ENCODE results near the gene SSC5D.

Gene SSC5D

DNA sequence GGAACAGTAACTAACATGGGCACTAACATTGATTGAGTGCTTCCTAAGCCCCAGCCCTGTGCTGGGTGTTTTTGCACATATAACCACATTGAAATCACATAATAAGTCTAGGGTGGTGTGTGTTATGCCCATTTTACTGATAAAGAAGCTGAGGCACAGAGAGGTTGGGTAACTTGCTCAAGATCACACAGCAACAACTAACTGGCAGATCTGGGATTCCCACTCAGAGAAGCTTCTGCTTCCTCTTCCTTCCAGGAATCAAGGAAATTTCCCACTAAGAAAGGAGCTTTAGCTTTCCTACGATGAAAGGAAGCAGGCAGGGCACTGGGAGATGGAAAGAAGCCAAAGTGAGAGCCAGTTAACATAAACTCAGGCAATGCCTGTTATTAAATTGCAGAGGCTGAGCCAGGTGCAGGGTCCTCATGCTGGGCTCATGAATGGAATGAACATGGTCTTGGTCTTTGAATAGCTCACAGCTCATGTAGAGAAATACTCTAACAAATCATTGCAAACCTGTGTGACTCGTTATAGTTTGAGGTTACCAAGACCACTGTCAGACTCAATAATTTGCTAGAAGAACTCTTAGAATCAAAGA lies 10.1 kb downstream of the SSC5D start:
- no peak for FAIRE-seq
- no peak for DNase-seq (ENCODE audit: insufficient read length, low spot score)
- TF ChIP-seq POLR2A (IDR thresholded peaks at IDR 0.05; ENCODE audit: low read depth, low read length) (no peak), SPI1 (IDR thresholded peaks at IDR 0.05; ENCODE audit: low read depth, low read length) (no peak), POLR2AphosphoS5 (IDR thresholded peaks at IDR 0.05; ENCODE audit: low read depth, low read length) (no peak), POU2F2 (IDR thresholded peaks at IDR 0.05; ENCODE audit: low read depth, low read length) (no peak), PAX5 (IDR thresholded peaks at IDR 0.05; ENCODE audit: insufficient read depth, low read length, severe bottlenecking) (no peak), TAF1 (IDR thresholded peaks at IDR 0.05; ENCODE audit: low read depth, low read length) (no peak)

- TF ChIP-seq TAF1 (IDR thresholded peaks at IDR 0.05; ENCODE audit: low read depth, low read length) (no peak), PAX5 (IDR thresholded peaks at IDR 0.05; ENCODE audit: insufficient read depth, low read length, severe bottlenecking) (no peak), POLR2A (IDR thresholded peaks at IDR 0.05; ENCODE audit: low read depth, low read length) (no peak), POLR2AphosphoS5 (IDR thresholded peaks at IDR 0.05; ENCODE audit: low read depth, low read length) (no peak), SPI1 (IDR thresholded peaks at IDR 0.05; ENCODE audit: low read depth, low read length) (no peak), POU2F2 (IDR thresholded peaks at IDR 0.05; ENCODE audit: low read depth, low read length) (no peak)
- no peak for FAIRE-seq
- DNase-seq (ENCODE audit: insufficient read length, low spot score) = no peak
These were observed 12.2 kb downstream of the SSC5D start for GRCh38 chr19:55500368-55500952.

DNA sequence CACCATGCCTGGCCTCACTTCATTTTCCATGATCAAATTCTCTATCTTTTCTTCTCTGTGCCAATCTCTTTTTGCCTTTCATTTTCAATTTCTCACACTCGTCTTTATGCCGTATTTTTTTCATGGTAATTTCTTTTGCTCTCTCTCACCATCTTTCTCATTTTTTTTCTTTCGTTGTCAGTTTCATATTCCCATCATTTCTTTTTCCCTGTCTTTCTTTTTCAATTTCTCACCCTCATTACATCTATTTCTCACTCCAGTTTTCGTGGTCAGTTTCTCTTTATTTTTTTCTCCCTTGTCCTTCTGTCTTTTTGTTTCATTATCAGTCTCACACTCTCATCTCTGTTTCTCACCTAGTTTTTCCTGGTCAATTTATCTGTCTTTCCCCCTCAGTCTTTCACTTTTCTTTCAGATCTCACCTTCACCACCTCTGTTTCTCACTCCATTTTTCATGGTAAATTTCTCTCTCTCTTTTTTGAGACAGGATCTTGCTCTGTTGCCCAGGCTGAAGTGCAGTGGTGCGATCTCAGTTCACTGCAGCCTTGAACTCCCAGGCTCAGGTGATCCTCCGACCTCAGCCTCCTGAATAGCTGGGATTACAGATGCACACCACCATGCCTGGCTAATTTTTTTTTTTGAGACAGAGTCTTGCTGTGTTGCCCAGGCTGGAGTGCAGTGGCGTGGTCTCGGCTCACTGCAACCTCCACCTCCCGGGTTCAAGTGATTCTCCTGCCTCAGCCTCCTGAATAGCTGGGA lies 14.1 kb downstream of the SSC5D start:
- TF ChIP-seq PAX5 (IDR thresholded peaks at IDR 0.05; ENCODE audit: insufficient read depth, low read length, severe bottlenecking) (no peak), POLR2A (IDR thresholded peaks at IDR 0.05; ENCODE audit: low read depth, low read length) (no peak), TAF1 (IDR thresholded peaks at IDR 0.05; ENCODE audit: low read depth, low read length) (no peak), SPI1 (IDR thresholded peaks at IDR 0.05; ENCODE audit: low read depth, low read length) (no peak), POU2F2 (IDR thresholded peaks at IDR 0.05; ENCODE audit: low read depth, low read length) (no peak)
- no peak for DNase-seq (ENCODE audit: insufficient read length, low spot score)
- no peak for FAIRE-seq

GRCh38 chr19:55503157-55503501 lies 14.9 kb downstream of the SSC5D start:
- FAIRE-seq (no peak), DNase-seq (ENCODE audit: insufficient read length, low spot score) (no peak)
- TF ChIP-seq POLR2AphosphoS5 (IDR thresholded peaks at IDR 0.05; ENCODE audit: low read depth, low read length) = no peak
- TF ChIP-seq TAF1 (IDR thresholded peaks at IDR 0.05; ENCODE audit: low read depth, low read length) = no peak
- no peak for TF ChIP-seq PAX5 (IDR thresholded peaks at IDR 0.05; ENCODE audit: insufficient read depth, low read length, severe bottlenecking)
- TF ChIP-seq POLR2A (IDR thresholded peaks at IDR 0.05; ENCODE audit: low read depth, low read length) = no peak
- no peak for TF ChIP-seq POU2F2 (IDR thresholded peaks at IDR 0.05; ENCODE audit: low read depth, low read length)
- TF ChIP-seq SPI1 (IDR thresholded peaks at IDR 0.05; ENCODE audit: low read depth, low read length) = no peak

DNA sequence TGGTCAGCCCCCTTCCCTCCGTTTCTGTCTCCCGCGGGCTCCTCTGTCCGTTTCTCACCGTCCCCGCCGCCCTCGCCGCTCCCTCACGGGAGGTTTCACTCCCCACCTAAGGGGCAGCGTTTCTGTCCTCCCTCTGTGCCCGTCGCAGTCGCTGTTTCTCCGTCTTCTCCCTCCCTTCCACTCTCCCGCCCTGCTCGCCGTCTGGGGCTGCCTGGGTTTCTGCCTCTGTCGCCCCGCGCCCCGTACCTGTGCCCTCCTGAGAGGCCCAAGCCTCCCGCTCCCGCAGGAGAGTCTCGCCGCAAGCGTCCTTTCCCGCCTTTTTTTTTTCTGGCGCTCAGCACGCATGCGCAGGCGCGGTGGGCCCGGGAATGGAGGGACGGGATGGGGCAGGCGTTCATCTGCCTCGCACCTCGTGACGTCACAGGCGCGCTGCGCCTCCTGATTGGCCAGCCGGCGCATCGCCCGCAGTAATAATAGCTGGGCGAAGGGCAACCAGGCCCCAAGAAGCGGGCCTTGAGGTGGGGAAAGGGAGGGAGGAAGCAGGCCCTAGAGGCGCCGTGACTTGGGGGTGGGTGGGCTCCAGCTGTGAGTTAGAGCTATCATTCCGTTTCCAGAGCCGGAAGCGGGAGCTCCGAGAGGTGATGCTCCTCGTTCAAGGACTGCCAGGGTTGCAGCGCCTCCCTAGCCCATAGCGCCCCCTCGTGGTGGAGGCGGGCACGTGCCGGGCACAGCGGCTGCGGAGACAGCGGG lies 15.4 kb downstream of the SSC5D start:
- peak; percentile 100 for FAIRE-seq
- no peak for TF ChIP-seq POLR2A (IDR thresholded peaks at IDR 0.05; ENCODE audit: low read depth, low read length)
- peak; percentile 23; the same call in 1 of the 2 replicates for TF ChIP-seq POU2F2 (IDR thresholded peaks at IDR 0.05; ENCODE audit: low read depth, low read length)
- peak; percentile 99 for DNase-seq (ENCODE audit: insufficient read length, low spot score)

DNA sequence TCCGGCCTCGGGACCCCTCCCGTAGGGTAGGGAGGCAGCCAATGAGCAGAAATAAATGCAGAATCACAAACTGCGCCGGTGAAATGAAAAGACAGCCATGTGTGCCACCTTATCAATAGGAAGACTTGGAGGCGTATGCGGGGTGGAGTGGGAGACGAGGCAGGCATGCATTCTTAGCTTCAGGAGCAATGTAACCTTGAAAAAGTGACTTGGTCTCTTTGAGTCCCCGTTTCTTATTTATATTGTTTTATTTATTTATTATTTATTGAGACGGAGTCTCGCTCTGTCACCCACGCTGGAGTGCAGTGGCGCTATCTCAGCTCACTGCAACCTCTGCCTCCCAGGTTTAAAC lies 16.0 kb downstream of the SSC5D start:
- no peak for TF ChIP-seq PAX5 (IDR thresholded peaks at IDR 0.05; ENCODE audit: insufficient read depth, low read length, severe bottlenecking)
- TF ChIP-seq TAF1 (IDR thresholded peaks at IDR 0.05; ENCODE audit: low read depth, low read length) = no peak
- TF ChIP-seq POLR2AphosphoS5 (IDR thresholded peaks at IDR 0.05; ENCODE audit: low read depth, low read length) = no peak
- no peak for TF ChIP-seq POLR2A (IDR thresholded peaks at IDR 0.05; ENCODE audit: low read depth, low read length)
- TF ChIP-seq SPI1 (IDR thresholded peaks at IDR 0.05; ENCODE audit: low read depth, low read length) = no peak
- FAIRE-seq = no peak

GRCh38 chr19:55504981-55505380 lies 16.7 kb downstream of the SSC5D start:
- no peak for DNase-seq (ENCODE audit: insufficient read length, low spot score)
- FAIRE-seq = no peak
- TF ChIP-seq POLR2A (IDR thresholded peaks at IDR 0.05; ENCODE audit: low read depth, low read length) = no peak
- no peak for TF ChIP-seq PAX5 (IDR thresholded peaks at IDR 0.05; ENCODE audit: insufficient read depth, low read length, severe bottlenecking)
- no peak for TF ChIP-seq POLR2AphosphoS5 (IDR thresholded peaks at IDR 0.05; ENCODE audit: low read depth, low read length)
- no peak for TF ChIP-seq POU2F2 (IDR thresholded peaks at IDR 0.05; ENCODE audit: low read depth, low read length)
- no peak for TF ChIP-seq SPI1 (IDR thresholded peaks at IDR 0.05; ENCODE audit: low read depth, low read length)
- no peak for TF ChIP-seq TAF1 (IDR thresholded peaks at IDR 0.05; ENCODE audit: low read depth, low read length)

More for the DNA sequence above, 16.0 kb downstream of the SSC5D start:
- DNase-seq (ENCODE audit: insufficient read length, low spot score) = no peak

- no peak for DNase-seq (ENCODE audit: insufficient read length, low spot score)
- TF ChIP-seq POU2F2 (IDR thresholded peaks at IDR 0.05; ENCODE audit: low read depth, low read length) = no peak
- FAIRE-seq = no peak
These were observed 19.9 kb downstream of the SSC5D start for GRCh38 chr19:55508120-55508519.

DNA sequence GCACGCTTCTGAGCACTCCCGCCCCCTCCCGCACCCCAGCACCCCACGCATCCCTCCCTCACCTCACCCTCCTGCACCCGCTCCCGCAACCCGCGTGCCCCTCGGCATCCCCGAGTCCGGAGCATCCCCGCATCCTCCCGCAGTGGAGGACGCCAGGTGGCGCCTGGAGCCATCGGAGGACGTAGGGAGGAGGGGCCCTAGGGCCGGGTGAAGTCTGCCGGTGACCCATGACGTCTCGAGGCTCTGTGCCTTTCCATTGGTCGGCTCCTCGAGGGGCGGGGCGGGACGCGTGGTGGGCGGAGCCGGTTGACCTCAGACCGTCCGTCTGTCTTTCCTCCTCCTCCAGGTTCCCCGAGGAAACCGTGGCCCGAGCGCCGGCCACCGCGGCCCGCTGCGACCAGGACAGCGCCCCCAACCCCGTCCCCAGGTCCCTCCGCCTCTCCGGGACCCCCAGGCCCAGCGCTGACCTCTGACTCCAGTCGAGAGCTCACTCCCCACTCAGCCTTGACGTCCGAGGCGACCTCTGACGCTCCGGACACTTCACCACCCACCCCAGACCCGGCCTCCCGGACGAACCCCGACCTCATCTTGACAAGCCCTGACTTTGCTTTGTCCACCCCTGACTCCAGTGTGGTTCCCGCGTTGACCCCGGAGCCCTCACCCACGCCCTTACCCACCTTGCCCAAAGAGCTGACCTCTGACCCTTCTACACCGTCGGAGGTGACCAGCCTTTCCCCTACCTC lies 28.8 kb downstream of the SSC5D start:
- peak; percentile 99 for FAIRE-seq
- peak; percentile 100 for DNase-seq (ENCODE audit: insufficient read length, low spot score)
- TF ChIP-seq POLR2A (IDR thresholded peaks at IDR 0.05; ENCODE audit: low read depth, low read length) (no peak), TAF1 (IDR thresholded peaks at IDR 0.05; ENCODE audit: low read depth, low read length) (no peak), PAX5 (IDR thresholded peaks at IDR 0.05; ENCODE audit: insufficient read depth, low read length, severe bottlenecking) (no peak), SPI1 (IDR thresholded peaks at IDR 0.05; ENCODE audit: low read depth, low read length) (no peak), POLR2AphosphoS5 (IDR thresholded peaks at IDR 0.05; ENCODE audit: low read depth, low read length) (no peak), POU2F2 (IDR thresholded peaks at IDR 0.05; ENCODE audit: low read depth, low read length) (no peak)

Measured in GM12891 (cell line).